GM19372 (cell line): ENCODE measurements around the gene GADD45GIP1.
"Not testable (repeated sequence)": the region's sequence is repeated elsewhere in the genome, so short reads cannot be mapped to it uniquely, and the experiment has no call there.

Source experiments
- ATAC-seq: cut with Tn5 transposase; IDR thresholded peaks from one replicate; pipeline ENCODE4 v1.9.1; 2021; ENCODE audit warnings: mild to moderate bottlenecking, low read depth, moderate library complexity; ENCODE audit not compliant: unreplicated experiment

Gene GADD45GIP1

GRCh38 chr19:12990431-12990830 lies 33.4 kb upstream of the GADD45GIP1 start:
- no peak for ATAC-seq

GRCh38 chr19:12987781-12988180 lies 30.8 kb upstream of the GADD45GIP1 start:
- no peak for ATAC-seq

- ATAC-seq, result no peak
Measured at GRCh38 chr19:12987190-12987589, 30.2 kb upstream of the GADD45GIP1 start.

- ATAC-seq, result no peak
Measured at GRCh38 chr19:12986726-12987125, 29.7 kb upstream of the GADD45GIP1 start.

GRCh38 chr19:12985049-12985776 lies 28.2 kb upstream of the GADD45GIP1 start:
- no peak for ATAC-seq

- ATAC-seq, result no peak
Measured at GRCh38 chr19:12984683-12985048, 27.6 kb upstream of the GADD45GIP1 start.

- ATAC-seq, result no peak
Measured at GRCh38 chr19:12984143-12984627, 27.2 kb upstream of the GADD45GIP1 start.

GRCh38 chr19:12983542-12984142 lies 26.6 kb upstream of the GADD45GIP1 start:
- ATAC-seq, result no peak

- no peak for ATAC-seq
Measured at GRCh38 chr19:12983091-12983490, 26.1 kb upstream of the GADD45GIP1 start.

- no peak for ATAC-seq
Measured at GRCh38 chr19:12982648-12983047, 25.6 kb upstream of the GADD45GIP1 start.

GRCh38 chr19:12979974-12980373 lies 23.0 kb upstream of the GADD45GIP1 start:
- no peak for ATAC-seq

- ATAC-seq, result not testable (repeated sequence)
Measured at GRCh38 chr19:12976109-12976508, 19.1 kb upstream of the GADD45GIP1 start.

- no peak for ATAC-seq
Measured at GRCh38 chr19:12975221-12975741, 18.3 kb upstream of the GADD45GIP1 start.

GRCh38 chr19:12974301-12975220 lies 17.5 kb upstream of the GADD45GIP1 start:
- ATAC-seq, result no peak

GRCh38 chr19:12973236-12973635 lies 16.2 kb upstream of the GADD45GIP1 start:
- no peak for ATAC-seq

- ATAC-seq, result no peak
Measured at GRCh38 chr19:12970070-12970820, 13.2 kb upstream of the GADD45GIP1 start.

- no peak for ATAC-seq
Measured at GRCh38 chr19:12969292-12969988, 12.4 kb upstream of the GADD45GIP1 start, which contains the start of gene DAND5. Gene DAND5, plus strand, starts transcription at chr19:12969576. Its CDS starts 85 bp downstream, at chr19:12969661.

GRCh38 chr19:12967907-12968306 lies 10.9 kb upstream of the GADD45GIP1 start:
- no peak for ATAC-seq

GRCh38 chr19:12965812-12966135 lies 8.8 kb upstream of the GADD45GIP1 start:
- no peak for ATAC-seq
